ENCODE results near the gene ATP5PF. TPM values are rescaled to one million over a fixed set of nuclear protein-coding genes. Genes with fewer than 3 reads are reported as not detected.

Gene ATP5PF
- total and polyA plus RNA-seq, 10 of the 15 experiments (the other 5 are each of a cell fraction or from before 2014, with no cell fraction given) = 103 to 1,604 (median 487) TPM

DNA sequence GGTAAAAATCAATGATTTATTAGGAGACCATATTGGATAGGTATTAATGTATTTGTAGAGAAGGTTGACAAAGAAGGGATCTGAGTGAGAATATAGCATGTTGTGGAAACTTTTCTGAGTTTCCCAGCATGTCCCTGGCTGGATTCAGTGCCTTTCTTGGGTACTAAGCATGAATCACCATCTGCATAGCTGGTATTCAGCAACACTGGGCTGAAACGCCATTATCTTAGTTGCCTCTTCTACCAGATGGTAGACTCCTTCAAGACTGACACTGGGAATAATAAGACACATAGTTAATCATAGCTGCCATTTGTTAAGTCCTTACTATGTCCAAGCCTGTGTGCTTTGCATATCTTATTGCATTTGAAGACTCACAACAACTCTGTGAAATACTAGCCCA lies 45.5 kb downstream of the ATP5PF start:
- H3K4me3 ChIP-seq = no peak overlapping the region
- H2AFZ ChIP-seq (ENCODE audit: control insufficient read depth, low read depth, low read length) = no peak overlapping the region
- WGBS (ENCODE audit: insufficient coverage, insufficient replicate concordance, low lambda C conversion rate, missing lambda C conversion rate) = 43% methylated on average over 1 of the region's 1 CpG
- ChIA-PET CTCF (no interaction called here), RAD21 (ENCODE audit: unreplicated experiment) (no interaction called here), POLR2A (interaction anchor here (0.5 kb wide), 1 partner anchor 165 kb away, joined by 3 read pairs; no protein-coding TSS in a partner anchor), SMC1A (ENCODE audit: uncharacterized antibody, unreplicated experiment) (interaction anchor here (0.6 kb wide), 1 partner anchor 201 kb away, joined by 3 read pairs; no protein-coding TSS in a partner anchor)
- DNase-seq (ENCODE audit: low read depth, low spot score) (no peak), FAIRE-seq (no peak), ATAC-seq (no peak)
- H3K9me3 ChIP-seq (replicated peaks; ENCODE audit: control insufficient read depth, insufficient read depth, low read length) = no peaks in the 10 kb centered on the region
- no peaks in the 10 kb centered on the region for H3K36me3 ChIP-seq (ENCODE audit: control insufficient read depth in 2 of 2, insufficient read depth in 2 of 2, low read length in 1 of 2)
- no peak for TF ChIP-seq HCFC1 (IDR thresholded peaks at IDR 0.05; ENCODE audit: low read length)
- TF ChIP-seq WRNIP1 (IDR thresholded peaks at IDR 0.05; ENCODE audit: borderline replicate concordance, low read depth, low read length) = no peak
- no peak overlapping the region for H3K9ac ChIP-seq (ENCODE audit: control insufficient read depth, insufficient read depth, low read length)
- H3K27me3 ChIP-seq (replicated peaks in 1 of 2; ENCODE audit: control insufficient read depth in 2 of 2, insufficient read depth in 2 of 2, low read length in 1 of 2) = no peaks in the 10 kb centered on the region
- H3K79me2 ChIP-seq (ENCODE audit: control insufficient read depth, insufficient read depth, low read length) = no peaks in the 10 kb centered on the region
- H4K20me1 ChIP-seq (ENCODE audit: control insufficient read depth, insufficient read depth) = no peaks in the 10 kb centered on the region
- no peak overlapping the region for H3K4me2 ChIP-seq (ENCODE audit: control insufficient read depth, insufficient read depth)
- intact Hi-C loops (cut with micrococcal nuclease; ENCODE audit: unreplicated experiment) = no loop called here
- in situ Hi-C loops (cut with MboI) = no loop called here
- no TSS peak for BruUV-seq (replicated peaks)
- no peaks in the 10 kb centered on the region for H3K4me1 ChIP-seq (ENCODE audit: control insufficient read depth, insufficient read depth, low read length)
- no peak overlapping the region for H3K27ac ChIP-seq (ENCODE audit: control insufficient read depth, insufficient read depth)

- POLR2A ChIA-PET = no interaction called here
- TF ChIP-seq MYB (IDR thresholded peaks at IDR 0.05; ENCODE audit: borderline replicate concordance, low read depth, low read length) (no peak), ATF2 (IDR thresholded peaks at IDR 0.05; ENCODE audit: low read length) (no peak), ZNF24 (IDR thresholded peaks at IDR 0.05) (no peak), TCF7 (IDR thresholded peaks at IDR 0.05; ENCODE audit: borderline replicate concordance) (no peak), STAT1 (conservative IDR thresholded peaks at IDR 0.05) (no peak), EP300 (IDR thresholded peaks at IDR 0.05; ENCODE audit: borderline replicate concordance in 1 of 2, control insufficient read depth in 1 of 2, low read depth in 2 of 2, low read length in 2 of 2) (no peak), ZBED1 (IDR thresholded peaks at IDR 0.05; ENCODE audit: borderline replicate concordance) (no peak), NFXL1 (IDR thresholded peaks at IDR 0.05; ENCODE audit: borderline replicate concordance) (no peak), RELA (IDR thresholded peaks at IDR 0.05; ENCODE audit: borderline replicate concordance, partially characterized antibody) (no peak), HDAC2 (IDR thresholded peaks at IDR 0.05) (no peak), IKZF1 (conservative IDR thresholded peaks at IDR 0.05) (no peak), NR2C1 (IDR thresholded peaks at IDR 0.05) (no peak), KLF5 (IDR thresholded peaks at IDR 0.05; ENCODE audit: partially characterized antibody) (no peak)
- TF ChIP-seq, protein P1, sequence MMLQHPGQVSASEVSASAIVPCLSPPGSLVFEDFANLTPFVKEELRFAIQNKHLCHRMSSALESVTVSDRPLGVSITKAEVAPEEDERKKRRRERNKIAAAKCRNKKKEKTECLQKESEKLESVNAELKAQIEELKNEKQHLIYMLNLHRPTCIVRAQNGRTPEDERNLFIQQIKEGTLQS (IDR thresholded peaks at IDR 0.05; ENCODE audit: borderline replicate concordance, extremely low read depth, low read depth, low read length) = no peak
- no peak overlapping the region for H3K4me3 ChIP-seq
- intact Hi-C loops (cut with micrococcal nuclease; ENCODE audit: unreplicated experiment) = no loop called here
- no peaks in the 10 kb centered on the region for H3K4me1 ChIP-seq (ENCODE audit: control insufficient read depth, insufficient read depth, low read length)
- H4K20me1 ChIP-seq (ENCODE audit: control insufficient read depth, insufficient read depth) = no peaks in the 10 kb centered on the region
- H3K36me3 ChIP-seq (ENCODE audit: control insufficient read depth in 2 of 2, insufficient read depth in 2 of 2, low read length in 1 of 2) = no peaks in the 10 kb centered on the region
- DNase-seq (ENCODE audit: low read depth, low spot score) (no peak), FAIRE-seq (no peak), ATAC-seq (no peak)
- no peaks in the 10 kb centered on the region for H3K9me3 ChIP-seq (replicated peaks; ENCODE audit: control insufficient read depth, insufficient read depth, low read length)
- BruUV-seq (replicated peaks) = no TSS peak
- CTCF ChIA-PET = no interaction called here
- no peak overlapping the region for H3K27ac ChIP-seq (ENCODE audit: control insufficient read depth, insufficient read depth)
- H3K9ac ChIP-seq (ENCODE audit: control insufficient read depth, insufficient read depth, low read length) = no peak overlapping the region
- SMC1A ChIA-PET (ENCODE audit: uncharacterized antibody, unreplicated experiment) = interaction anchor here (0.6 kb wide), 1 partner anchor 200 kb away, joined by 3 read pairs; no protein-coding TSS in a partner anchor
- H2AFZ ChIP-seq (ENCODE audit: control insufficient read depth, low read depth, low read length) = no peak overlapping the region
- RAD21 ChIA-PET (ENCODE audit: unreplicated experiment) = no interaction called here
- in situ Hi-C loops (cut with MboI) = no loop called here
- H3K4me2 ChIP-seq (ENCODE audit: control insufficient read depth, insufficient read depth) = no peak overlapping the region
- whole genome bisulfite sequencing (ENCODE audit: insufficient coverage, insufficient replicate concordance, low lambda C conversion rate, missing lambda C conversion rate) = 63% methylated on average over 9 of the region's 9 CpGs
- H3K27me3 ChIP-seq (replicated peaks in 1 of 2; ENCODE audit: control insufficient read depth in 2 of 2, insufficient read depth in 2 of 2, low read length in 1 of 2) = no peaks in the 10 kb centered on the region
- no peaks in the 10 kb centered on the region for H3K79me2 ChIP-seq (ENCODE audit: control insufficient read depth, insufficient read depth, low read length)
Observed at GRCh38 chr21:25688275-25689155, 46.2 kb downstream of the ATP5PF start.
